ENCODE results near the gene GRN.

The GRN gene

DNA sequence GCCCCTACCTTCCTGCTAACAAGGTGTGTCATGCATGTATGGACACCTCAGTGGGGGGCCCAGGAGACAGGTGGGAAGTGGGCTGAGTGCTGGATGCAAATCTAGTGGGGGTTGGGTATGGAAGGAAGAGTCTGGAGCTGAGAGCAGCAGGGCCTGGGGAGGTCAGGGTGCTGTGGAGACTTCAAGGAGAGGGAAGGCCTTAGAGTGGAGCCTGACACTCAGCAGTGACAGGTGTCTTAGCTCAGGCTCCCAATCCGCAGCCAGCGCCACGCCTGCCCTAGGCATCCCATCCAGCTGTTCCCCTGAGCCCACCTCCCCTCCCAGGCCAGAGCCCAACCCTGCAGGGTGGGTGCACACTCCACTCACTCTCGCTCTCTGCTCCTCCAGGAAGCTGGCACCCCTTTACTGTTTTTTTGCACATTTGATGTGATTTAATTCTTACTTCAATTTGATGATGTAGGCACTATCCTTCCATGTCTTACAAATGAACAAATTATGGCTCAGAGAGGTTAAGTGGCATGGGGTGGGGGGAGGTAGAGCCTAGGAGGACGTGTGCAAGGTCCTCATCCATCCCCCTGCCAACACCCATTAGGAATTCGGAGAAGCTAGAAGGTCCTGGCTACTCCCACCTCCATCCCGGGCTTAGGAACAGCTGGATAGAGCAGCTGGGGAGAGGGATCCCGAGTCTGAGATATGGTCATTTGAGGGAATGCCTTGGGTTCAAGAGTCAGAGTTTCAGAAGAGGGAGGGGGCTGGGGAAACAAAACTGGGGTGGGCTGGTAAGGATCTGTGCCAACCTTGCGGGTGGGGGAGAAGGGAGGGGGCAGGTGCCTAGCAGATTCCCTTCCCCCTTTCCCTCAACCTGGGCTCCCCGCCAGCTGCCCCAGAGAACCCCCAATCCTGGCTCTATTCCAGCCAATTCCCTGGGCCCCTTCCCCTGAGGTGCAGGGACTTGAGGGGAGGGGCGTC lies 16.5 kb downstream of the GRN start:
- H3K27me3 ChIP-seq (ENCODE audit: insufficient read depth, low read length, poor library complexity) = peaks cover 7% of the 10 kb centered on the region
- no peak overlapping the region for H3K9ac ChIP-seq (ENCODE audit: low read depth, low read length)
- H3K4me3 ChIP-seq (ENCODE audit: low read depth in 1 of 2, low read length in 2 of 2) = no peak overlapping the region
- peak overlapping the region; percentile 90; the same call in 1 of the 2 replicates for H3K4me2 ChIP-seq (ENCODE audit: insufficient read depth, low read length)
- TF ChIP-seq EZH2 (IDR thresholded peaks at IDR 0.05; ENCODE audit: borderline replicate concordance, low read depth, low read length, severe bottlenecking) = no peak
- TF ChIP-seq, protein P1, sequence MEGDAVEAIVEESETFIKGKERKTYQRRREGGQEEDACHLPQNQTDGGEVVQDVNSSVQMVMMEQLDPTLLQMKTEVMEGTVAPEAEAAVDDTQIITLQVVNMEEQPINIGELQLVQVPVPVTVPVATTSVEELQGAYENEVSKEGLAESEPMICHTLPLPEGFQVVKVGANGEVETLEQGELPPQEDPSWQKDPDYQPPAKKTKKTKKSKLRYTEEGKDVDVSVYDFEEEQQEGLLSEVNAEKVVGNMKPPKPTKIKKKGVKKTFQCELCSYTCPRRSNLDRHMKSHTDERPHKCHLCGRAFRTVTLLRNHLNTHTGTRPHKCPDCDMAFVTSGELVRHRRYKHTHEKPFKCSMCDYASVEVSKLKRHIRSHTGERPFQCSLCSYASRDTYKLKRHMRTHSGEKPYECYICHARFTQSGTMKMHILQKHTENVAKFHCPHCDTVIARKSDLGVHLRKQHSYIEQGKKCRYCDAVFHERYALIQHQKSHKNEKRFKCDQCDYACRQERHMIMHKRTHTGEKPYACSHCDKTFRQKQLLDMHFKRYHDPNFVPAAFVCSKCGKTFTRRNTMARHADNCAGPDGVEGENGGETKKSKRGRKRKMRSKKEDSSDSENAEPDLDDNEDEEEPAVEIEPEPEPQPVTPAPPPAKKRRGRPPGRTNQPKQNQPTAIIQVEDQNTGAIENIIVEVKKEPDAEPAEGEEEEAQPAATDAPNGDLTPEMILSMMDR (IDR thresholded peaks at IDR 0.05; ENCODE audit: borderline replicate concordance, extremely low read depth, low read length, poor library complexity, severe bottlenecking) = no peak
- peaks cover 16% of the 10 kb centered on the region for H3K4me1 ChIP-seq (ENCODE audit: insufficient read depth, low read length)
- H3K9me3 ChIP-seq (ENCODE audit: insufficient read depth, low read length, severe bottlenecking) = no peaks in the 10 kb centered on the region
- H3K79me2 ChIP-seq (ENCODE audit: insufficient read depth, low read length) = peaks cover 12% of the 10 kb centered on the region
- no peaks in the 10 kb centered on the region for H3K36me3 ChIP-seq (ENCODE audit: insufficient read depth, low read length)
- no peak for ATAC-seq (ENCODE audit: insufficient read depth, low read depth)
- H4K20me1 ChIP-seq (ENCODE audit: insufficient read depth, low read length) = peaks cover 43% of the 10 kb centered on the region
- no peak for DNase-seq
- H2AFZ ChIP-seq (ENCODE audit: low read depth, low read length) = no peak overlapping the region
- H3K27ac ChIP-seq (ENCODE audit: low read length) = no peak overlapping the region

- H3K4me2 ChIP-seq (ENCODE audit: insufficient read depth, low read length) = peak overlapping the region; percentile 90
- peak overlapping the region; percentile 26; the same call in 1 of the 2 replicates for H3K27ac ChIP-seq (ENCODE audit: low read length)
- peaks cover 7% of the 10 kb centered on the region for H3K27me3 ChIP-seq (ENCODE audit: insufficient read depth, low read length, poor library complexity)
- H3K9me3 ChIP-seq (ENCODE audit: insufficient read depth, low read length, severe bottlenecking) = no peaks in the 10 kb centered on the region
- peak overlapping the region; percentile 88 for H3K9ac ChIP-seq (ENCODE audit: low read depth, low read length)
- H3K79me2 ChIP-seq (ENCODE audit: insufficient read depth, low read length) = peaks cover 12% of the 10 kb centered on the region
- H3K36me3 ChIP-seq (ENCODE audit: insufficient read depth, low read length) = no peaks in the 10 kb centered on the region
- peak overlapping the region; percentile 74 to 79; a peak in 3 of 4 replicates for H3K4me3 ChIP-seq (ENCODE audit: low read depth in 1 of 2, low read length in 2 of 2)
- ATAC-seq (ENCODE audit: insufficient read depth, low read depth) (peak; percentile 4; the same call in 1 of the 3 replicates), DNase-seq (no peak)
- H2AFZ ChIP-seq (ENCODE audit: low read depth, low read length) = peak overlapping the region; percentile 86
- peaks cover 16% of the 10 kb centered on the region for H3K4me1 ChIP-seq (ENCODE audit: insufficient read depth, low read length)
- no peak for TF ChIP-seq EZH2 (IDR thresholded peaks at IDR 0.05; ENCODE audit: borderline replicate concordance, low read depth, low read length, severe bottlenecking)
- TF ChIP-seq, protein P1 (IDR thresholded peaks at IDR 0.05; ENCODE audit: borderline replicate concordance, extremely low read depth, low read length, poor library complexity, severe bottlenecking) = no peak
- peaks cover 43% of the 10 kb centered on the region for H4K20me1 ChIP-seq (ENCODE audit: insufficient read depth, low read length)
Measured at GRCh38 chr17:44362459-44362948, 17.4 kb downstream of the GRN start.

DNA sequence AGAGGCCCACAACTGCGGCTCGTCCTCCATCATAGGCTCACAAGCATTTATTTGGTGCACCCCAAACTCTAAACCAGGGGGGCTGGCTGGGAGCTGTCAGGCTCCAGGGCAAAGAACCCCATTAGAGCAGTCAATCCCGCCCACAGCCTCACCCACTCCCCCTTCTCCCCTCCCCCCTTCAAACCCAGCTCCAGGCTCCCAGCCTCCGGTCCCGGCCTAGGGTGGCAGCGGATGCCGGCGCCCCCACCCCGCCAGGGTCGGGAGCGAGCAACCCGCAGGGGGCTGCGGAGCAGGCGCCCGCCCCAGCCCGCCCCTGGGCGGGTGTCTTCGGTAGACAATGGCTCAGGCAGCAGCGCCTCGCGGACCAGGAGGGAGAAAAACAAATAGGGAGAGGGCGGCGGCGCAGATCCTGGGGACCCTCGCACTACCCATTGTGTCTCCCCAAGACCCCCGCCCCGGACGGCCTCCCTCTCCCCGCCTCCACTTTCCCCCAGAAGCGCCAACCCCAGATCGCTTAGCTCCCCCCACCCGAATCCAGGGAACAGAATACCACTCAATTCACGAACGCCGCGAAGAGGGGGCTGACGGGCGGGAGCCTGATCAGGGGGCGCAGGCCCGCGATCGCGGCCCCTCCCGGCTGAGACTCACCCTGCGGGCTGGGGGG lies 18.0 kb downstream of the GRN start:
- peak overlapping the region; percentile 88 for H3K9ac ChIP-seq (ENCODE audit: low read depth, low read length)
- no peaks in the 10 kb centered on the region for H3K9me3 ChIP-seq (ENCODE audit: insufficient read depth, low read length, severe bottlenecking)
- H3K4me2 ChIP-seq (ENCODE audit: insufficient read depth, low read length) = peak overlapping the region; percentile 90
- TF ChIP-seq, protein P1 (IDR thresholded peaks at IDR 0.05; ENCODE audit: borderline replicate concordance, extremely low read depth, low read length, poor library complexity, severe bottlenecking) = no peak
- TF ChIP-seq EZH2 (IDR thresholded peaks at IDR 0.05; ENCODE audit: borderline replicate concordance, low read depth, low read length, severe bottlenecking) = no peak
- peak overlapping the region; percentile 74 to 79 for H3K4me3 ChIP-seq (ENCODE audit: low read depth in 1 of 2, low read length in 2 of 2)
- peaks cover 7% of the 10 kb centered on the region for H3K27me3 ChIP-seq (ENCODE audit: insufficient read depth, low read length, poor library complexity)
- peaks cover 12% of the 10 kb centered on the region for H3K79me2 ChIP-seq (ENCODE audit: insufficient read depth, low read length)
- ATAC-seq (ENCODE audit: insufficient read depth, low read depth) (peak; percentile 70), DNase-seq (peak; percentile 63)
- H3K4me1 ChIP-seq (ENCODE audit: insufficient read depth, low read length) = peaks cover 16% of the 10 kb centered on the region
- H3K27ac ChIP-seq (ENCODE audit: low read length) = peak overlapping the region; percentile 57
- peak overlapping the region; percentile 86 for H2AFZ ChIP-seq (ENCODE audit: low read depth, low read length)
- no peaks in the 10 kb centered on the region for H3K36me3 ChIP-seq (ENCODE audit: insufficient read depth, low read length)
- peaks cover 38% of the 10 kb centered on the region for H4K20me1 ChIP-seq (ENCODE audit: insufficient read depth, low read length)
